Frontal cortex (tissue), 4 donors: Measurements from ENCODE around the gene DNAAF5. TPM values are rescaled to one million over a fixed set of nuclear protein-coding genes. Genes with fewer than 3 reads are reported as not detected.
"Not testable (repeated sequence)": the region's sequence is repeated elsewhere in the genome, so short reads cannot be mapped to it uniquely, and the experiment has no call there.

Source experiments
- DNase-seq, 2 donors: peaks; one replicate each; pipeline ENCODE4 v3.0.0; 2012; ENCODE audit warnings: low spot score in 2 of 2
- FAIRE-seq: peaks from 2 replicates; lab custom pipeline; 2012; peaks lifted over from hg19 to GRCh38; lab: Jason Lieb, UNC
- total RNA-seq: library from RNA; depleted of rRNA; stranded (reverse); fragments of >200 nt; gene quantifications from one replicate; pipeline ENCODE4 v1.2.3, GENCODE V29; 2014
- donor health status: control.
- donor health status: control.
- donor health status: control.

DNAAF5 gene
- total RNA-seq, 1 donor from 2014 or later, result 6.5 TPM

DNA sequence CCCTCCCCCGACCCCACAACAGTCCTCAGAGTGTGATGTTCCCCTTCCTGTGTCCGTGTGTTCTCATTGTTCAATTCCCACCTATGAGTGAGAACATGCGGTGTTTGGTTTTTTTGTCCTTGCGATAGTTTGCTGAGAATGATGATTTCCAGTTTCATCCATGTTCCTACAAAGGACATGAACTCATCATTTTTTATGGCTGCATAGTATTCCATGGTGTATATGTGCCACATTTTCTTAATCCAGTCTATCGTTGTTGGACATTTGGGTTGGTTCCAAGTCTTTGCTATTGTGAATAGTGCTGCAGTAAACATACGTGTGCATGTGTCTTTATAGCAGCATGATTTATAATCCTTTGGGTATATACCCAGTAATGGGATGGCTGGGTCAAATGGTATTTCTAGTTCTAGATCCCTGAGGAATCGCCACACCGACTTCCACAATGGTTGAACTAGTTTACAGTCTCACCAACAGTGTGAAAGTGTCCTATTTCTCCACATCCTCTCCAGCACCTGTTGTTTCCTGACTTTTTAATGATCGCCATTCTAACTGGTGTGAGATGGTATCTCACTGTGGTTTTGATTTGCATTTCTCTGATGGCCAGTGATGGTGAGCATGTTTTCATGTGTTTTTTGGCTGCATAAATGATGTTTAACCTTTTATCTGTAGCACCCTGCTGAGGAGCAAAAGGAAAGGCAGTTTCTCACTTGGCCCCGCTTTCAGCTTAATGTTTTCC lies 70.1 kb downstream of the DNAAF5 start:
- DNase-seq, FAIRE-seq: not testable (repeated sequence)

GRCh38 chr7:798921-799470 lies 72.5 kb downstream of the DNAAF5 start:
- FAIRE-seq (no peak), DNase-seq (no peak)

GRCh38 chr7:800692-801091 lies 74.2 kb downstream of the DNAAF5 start:
- FAIRE-seq, result no peak

DNA sequence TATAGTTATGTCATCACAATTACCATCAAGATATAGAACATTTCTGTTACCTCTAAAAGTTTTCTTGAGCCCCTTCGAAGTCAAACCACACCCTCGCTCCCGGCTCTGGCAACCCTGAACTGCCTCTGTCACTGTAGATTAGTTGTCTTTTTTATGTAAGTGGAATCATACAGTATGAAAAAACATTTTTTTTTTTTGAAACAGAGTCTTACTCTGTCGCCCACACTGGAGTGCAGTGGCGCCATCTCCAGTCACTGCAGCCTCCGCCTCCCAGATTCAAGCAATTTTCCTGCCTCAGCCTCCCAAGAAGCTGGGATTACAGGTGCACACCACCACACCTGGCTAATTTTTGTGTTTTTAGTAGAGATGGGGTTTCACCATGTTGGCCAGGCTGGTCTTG lies 74.9 kb downstream of the DNAAF5 start:
- not testable (repeated sequence) for FAIRE-seq, DNase-seq

More at GRCh38 chr7:800692-801091, 74.2 kb downstream of the DNAAF5 start:
- DNase-seq, result no peak

DNA sequence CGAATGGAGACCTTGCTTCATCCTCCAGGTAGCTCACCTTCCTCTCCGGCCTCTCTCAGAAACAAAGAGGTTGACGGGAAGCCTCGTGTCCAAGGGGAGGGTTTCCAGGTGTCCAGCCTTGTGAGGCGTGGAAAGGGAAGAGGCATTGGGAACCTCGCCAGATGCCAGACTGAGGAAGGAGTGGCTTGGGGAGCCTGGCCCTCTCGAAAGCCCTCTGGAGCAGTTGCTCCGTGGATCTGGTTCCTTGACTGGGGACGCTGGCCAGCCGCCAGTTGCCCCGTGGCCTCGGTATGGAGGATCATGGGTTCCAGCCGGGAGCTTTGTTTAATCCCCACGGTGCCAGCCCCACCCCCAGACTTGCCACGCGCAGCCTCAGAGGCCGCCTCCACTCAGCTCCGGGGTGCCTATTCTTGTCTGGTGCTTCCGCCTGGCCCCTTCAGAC lies 75.5 kb downstream of the DNAAF5 start:
- DNase-seq (no peak), FAIRE-seq (no peak)

GRCh38 chr7:802500-803242 lies 76.2 kb downstream of the DNAAF5 start:
- DNase-seq (no peak), FAIRE-seq (no peak)

GRCh38 chr7:803243-803635 lies 76.7 kb downstream of the DNAAF5 start:
- FAIRE-seq (no peak), DNase-seq (no peak)

DNA sequence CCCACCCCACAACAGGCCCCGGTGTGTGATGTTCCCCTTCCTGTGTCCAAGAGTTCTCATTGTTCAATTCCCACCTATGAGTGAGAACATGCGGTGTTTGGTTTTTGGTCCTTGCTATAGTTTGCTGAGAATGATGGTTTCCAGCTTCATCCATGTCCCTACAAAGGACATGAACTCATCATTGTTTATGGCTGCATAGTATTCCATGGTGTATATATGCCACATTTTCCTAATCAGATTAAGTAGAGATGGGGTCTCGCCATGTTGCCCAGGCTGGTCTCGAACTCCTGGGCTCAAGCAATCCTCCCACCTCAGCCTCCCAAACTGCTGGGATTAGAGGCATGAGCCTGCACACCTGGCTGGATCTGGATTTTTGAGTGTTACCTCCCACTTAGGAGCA lies 77.3 kb downstream of the DNAAF5 start:
- DNase-seq, FAIRE-seq: not testable (repeated sequence)

DNA sequence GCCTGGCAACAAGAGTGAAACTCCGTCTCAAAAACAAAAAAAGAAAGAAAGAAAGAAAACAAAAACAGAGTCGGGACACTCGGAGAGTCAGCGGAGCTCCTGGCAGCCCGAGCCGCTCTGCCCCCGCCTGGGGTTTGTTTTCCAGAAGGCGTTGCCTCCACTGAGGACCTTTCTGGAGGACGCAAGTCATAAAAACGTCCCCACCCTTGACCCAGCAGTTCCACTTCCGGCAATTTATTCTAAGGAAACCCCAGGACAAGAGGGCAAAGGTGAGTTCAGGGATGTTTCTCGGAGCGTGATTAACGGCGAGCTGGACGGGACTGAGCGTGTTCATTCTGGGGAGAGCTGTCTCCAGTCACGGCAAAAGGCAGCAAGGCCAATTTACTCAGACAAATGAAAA lies 78.8 kb downstream of the DNAAF5 start:
- no peak for DNase-seq
- no peak for FAIRE-seq

DNA sequence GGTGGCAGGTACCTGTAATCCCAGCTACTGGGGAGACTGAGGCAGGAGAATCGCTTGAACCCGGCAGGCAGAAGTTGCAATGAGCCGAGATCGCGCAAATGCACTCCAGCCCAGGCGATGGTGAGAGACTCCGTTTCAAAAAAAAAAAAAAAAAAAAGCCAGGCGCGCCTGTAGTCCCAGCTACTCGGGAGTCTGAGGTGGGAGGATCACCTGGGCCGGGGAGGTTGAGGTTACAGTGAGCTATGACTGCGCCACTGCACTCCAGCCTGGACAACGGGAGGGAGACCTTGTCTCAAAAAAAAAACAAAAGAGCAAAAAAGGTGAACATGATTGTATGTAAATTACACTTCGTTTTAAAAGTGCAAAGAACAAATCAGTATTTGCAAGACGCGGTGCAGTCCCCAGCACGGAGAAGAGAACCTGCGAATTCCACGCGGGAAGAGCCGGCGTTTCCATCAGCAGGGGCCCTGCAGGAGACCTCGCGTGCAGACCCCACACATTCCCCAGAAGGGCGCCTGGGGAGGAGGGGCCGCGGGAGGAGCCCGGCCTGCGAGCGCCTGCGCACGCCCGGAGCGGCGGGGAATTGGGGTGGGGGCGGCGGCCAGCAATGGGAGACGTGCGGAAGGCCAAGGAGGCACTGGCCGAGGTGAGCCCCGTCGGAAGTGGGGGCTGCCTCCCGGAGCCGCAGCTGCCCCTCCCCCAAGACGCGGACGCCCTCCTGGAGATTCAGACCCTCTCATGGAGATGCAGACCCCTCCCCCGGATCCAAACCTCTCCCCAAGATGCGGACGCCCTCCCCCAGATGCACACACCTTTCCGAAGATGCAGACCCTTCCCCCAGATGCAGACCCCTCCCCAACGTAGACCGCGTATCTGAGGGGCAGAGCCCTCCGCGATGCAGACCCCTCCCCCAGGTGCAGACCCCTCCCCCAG lies 89.1 kb downstream of the DNAAF5 start:
- DNase-seq (no peak), FAIRE-seq (no peak)

DNA sequence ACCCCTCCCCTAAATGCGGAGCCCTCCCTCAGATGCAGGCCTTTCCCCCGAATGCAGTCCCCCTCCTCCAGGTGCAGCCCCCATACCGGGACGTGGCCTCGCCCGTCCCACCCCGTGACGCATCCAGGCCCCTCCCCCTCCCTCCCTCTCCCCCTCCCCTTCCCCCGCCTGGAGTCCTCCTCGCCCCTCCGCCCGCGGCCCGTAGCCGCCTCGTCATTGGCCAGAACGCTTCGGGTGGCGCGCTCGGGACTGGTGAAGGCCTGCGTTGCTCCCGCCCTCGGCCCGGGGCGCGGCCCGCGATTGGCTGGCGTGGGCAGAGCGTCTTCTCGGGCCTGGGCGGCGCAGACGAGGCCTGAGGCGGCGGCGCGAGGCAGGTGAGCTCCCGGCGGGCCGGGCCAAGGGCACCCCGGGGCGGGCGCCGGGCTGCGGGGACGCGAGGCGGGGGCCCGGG lies 89.8 kb downstream of the DNAAF5 start:
- FAIRE-seq, result no peak
- peak; percentile 100 for DNase-seq

DNA sequence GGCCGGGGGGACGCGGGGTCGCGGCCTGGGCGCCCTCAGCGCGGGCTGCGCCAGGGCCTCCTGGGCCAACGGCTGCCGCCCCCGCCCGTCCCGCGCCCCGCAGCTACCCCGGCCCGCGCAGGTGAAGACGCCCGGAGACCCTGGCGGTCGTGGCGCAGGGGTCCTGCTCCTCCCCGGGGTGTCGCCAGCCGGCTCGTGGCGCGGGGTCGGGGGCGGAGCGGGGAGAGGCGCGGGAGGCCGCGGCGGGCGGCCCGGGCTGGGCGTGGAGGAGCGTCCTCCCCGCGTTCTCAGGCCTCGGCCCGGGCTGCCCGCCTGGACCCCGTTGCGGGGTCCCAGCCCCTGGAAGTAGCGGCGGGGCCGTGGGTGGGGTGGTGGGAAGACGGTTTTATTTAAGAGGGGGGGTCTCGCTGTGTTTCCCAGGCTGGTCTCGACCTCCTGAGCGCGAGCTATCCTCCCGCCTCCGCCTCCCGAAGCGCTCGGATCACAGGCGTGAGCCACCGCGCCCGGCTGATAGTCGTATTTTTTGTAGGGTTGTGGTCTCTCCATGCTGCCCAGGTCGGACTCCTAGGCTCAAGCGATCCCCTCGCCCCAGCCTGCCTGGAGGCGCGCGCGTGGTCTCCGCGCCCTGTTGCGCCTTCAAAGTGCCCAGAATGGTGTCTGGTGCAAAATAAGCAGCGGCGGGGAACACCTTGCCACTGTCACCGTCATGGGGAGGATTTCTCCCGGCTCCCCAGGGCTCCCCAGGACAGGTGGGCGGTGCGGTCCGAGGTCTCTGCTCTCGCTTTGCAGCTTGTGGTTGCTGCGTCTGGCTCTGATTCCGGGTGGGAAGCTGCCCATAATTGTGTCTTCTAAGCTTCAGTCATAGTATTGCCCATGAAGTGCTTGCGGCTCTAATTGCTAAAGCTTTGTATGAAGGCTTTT lies 90.5 kb downstream of the DNAAF5 start:
- FAIRE-seq (no peak), DNase-seq (no peak)

DNA sequence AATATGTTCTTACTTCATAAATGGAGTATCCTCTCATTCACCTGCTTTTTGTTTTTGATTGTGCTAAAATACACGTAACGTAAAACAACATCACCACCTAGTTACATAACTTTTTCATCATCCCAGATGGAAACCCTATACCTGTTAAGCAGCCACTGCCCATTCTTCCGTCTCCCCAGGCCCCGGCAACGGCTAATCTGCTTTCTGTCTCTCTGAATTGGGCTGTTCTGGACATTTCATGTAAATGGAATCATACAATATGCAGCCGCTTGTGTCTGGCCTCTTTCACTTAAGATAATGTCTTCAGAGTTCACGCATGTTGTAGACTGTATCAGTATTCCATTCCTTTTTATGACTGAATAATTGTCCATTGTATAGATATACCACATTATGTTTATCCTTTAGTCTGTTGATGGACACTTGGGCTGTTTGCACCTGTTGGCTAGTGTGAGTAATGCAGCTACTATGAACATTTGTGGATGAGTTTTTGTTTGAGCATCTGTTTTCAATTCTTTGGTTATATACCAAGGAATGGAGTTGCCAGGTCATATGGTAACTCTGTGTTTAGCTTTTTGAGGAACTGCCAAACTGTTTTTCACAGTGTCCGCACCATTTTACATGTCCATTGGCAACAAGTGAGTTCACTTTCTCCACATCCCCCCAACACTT lies 91.7 kb downstream of the DNAAF5 start:
- FAIRE-seq (no peak), DNase-seq (no peak)

DNA sequence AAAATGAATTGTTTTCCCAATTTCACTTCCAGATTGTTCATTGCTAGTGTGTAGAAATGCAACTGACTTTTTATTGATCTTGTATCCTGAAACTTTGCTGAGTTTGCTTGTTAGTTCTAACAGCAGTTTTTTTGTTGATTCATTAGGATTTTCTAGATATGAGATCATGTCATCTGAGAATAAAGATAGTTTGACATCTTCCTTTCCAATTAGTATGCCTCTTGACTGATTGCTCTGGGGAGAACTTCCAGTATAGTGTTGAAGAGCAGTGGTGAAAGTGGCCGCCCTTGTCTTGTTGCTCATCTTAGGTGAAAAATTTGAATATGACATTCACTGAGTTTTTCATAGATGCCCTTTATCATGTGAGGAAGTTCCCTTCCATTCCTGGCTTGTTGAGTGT lies 93.8 kb downstream of the DNAAF5 start:
- DNase-seq, result no peak

GRCh38 chr7:821688-822087 lies 95.2 kb downstream of the DNAAF5 start:
- no peak for FAIRE-seq
- DNase-seq, result no peak

More for the DNA sequence above, 93.8 kb downstream of the DNAAF5 start:
- FAIRE-seq, result no peak

GRCh38 chr7:822692-823276 lies 96.3 kb downstream of the DNAAF5 start:
- no peak for DNase-seq
- no peak for FAIRE-seq

GRCh38 chr7:823649-824048 lies 97.2 kb downstream of the DNAAF5 start:
- FAIRE-seq (no peak), DNase-seq (no peak)

DNA sequence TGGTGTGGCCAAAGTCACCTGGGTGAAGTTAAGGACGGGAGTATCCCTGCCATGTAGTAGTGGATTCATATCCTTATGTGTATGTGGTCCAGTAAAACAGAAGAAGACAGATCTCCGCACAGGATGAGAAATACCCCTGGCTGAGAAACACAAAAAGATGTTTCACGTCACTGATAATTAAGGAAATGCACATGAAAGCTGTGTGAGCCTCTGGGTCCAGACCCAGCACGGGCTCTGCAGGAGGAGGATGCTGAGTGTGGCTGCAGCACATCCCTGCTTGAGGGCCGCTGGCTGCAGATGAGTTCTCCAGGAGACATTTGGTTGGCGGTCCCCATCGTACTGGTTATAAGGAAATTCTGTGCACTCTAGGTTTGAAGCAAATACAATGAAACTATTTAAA lies 97.6 kb downstream of the DNAAF5 start:
- DNase-seq, result no peak
- FAIRE-seq, result no peak
